HCT116 (cell line): ENCODE data around the gene CKB. TPM values are rescaled to one million over a fixed set of nuclear protein-coding genes. Genes with fewer than 3 reads are reported as not detected.

Experiments
- ATAC-seq: fragments of 200-7000 bp; cut with Tn5 transposase; 2 replicates; pipeline ENCODE4 v1.9.1; 2020; ENCODE audit warnings: mild to moderate bottlenecking, moderate library complexity
- BruUV-seq: library from RNA; stranded (reverse); fragments of 400-500 nt; replicated peaks from 2 replicates; lab custom pipeline; 2021; lab: Mats Ljungman, UMichigan
- CTCF ChIA-PET: fragments of 300-600 bp; sonication (Branson Sonifier 250); formaldehyde crosslinking; loops from one replicate; lab custom pipeline; 2021; ENCODE audit warnings: antibody characterized with exemption; lab: Charles Lee
- POLR2A ChIA-PET: fragments of 300-600, 350-600 bp; sonication (Branson Sonifier 250); formaldehyde crosslinking; loops from one replicate; lab custom pipeline; 2021; ENCODE audit warnings: antibody characterized with exemption; lab: Charles Lee
- RAD21 ChIA-PET, 2 experiments: fragments of 300-600 bp; sonication (Branson Sonifier 250); formaldehyde crosslinking; loops; one replicate each; lab custom pipeline; 2023; ENCODE audit warnings: low total read pairs in 2 of 2; ENCODE audit not compliant: uncharacterized antibody in 2 of 2, unreplicated experiment in 2 of 2, low non-redundant PET in 1 of 2; lab: Charles Lee
- DNase-seq: peaks from one replicate; pipeline ENCODE4 v3.0.0-alpha.2; 2010; ENCODE audit warnings: low read depth, low spot score
- H2AFZ ChIP-seq: fragments of 200-600 bp; shearing (Covaris generic), sonication (generic); 2 replicates; pipeline ENCODE4 v1.6.1; 2017; ENCODE audit warnings: low read depth, mixed run types, mixed read lengths, antibody characterized with exemption, low read length; ENCODE audit not compliant: poor library complexity, severe bottlenecking
- H3K27ac ChIP-seq: 2 replicates; pipeline ENCODE4 v1.5.1; 2012; ENCODE audit warnings: low read depth, low read length
- H3K27me3 ChIP-seq: fragments of 200-600 bp; sonication (generic); 2 replicates; pipeline ENCODE4 v1.6.1; 2016; ENCODE audit warnings: mixed run types, low read length, mixed read lengths; ENCODE audit not compliant: insufficient read depth
- H3K36me3 ChIP-seq, 2 experiments: fragments of 200-500 bp in 1 of 2; fragments of 200-600 bp in 1 of 2; sonication (Bioruptor generic) in 1 of 2; sonication (generic) in 1 of 2; 2 replicates each; pipeline versions ENCODE4 v1.5.1 to v1.6.1; 2014 to 2016; ENCODE audit warnings: low read length in 2 of 2, inconsistent platforms in 1 of 2, mixed read lengths in 1 of 2, mixed run types in 1 of 2; ENCODE audit not compliant: insufficient read depth in 2 of 2, control insufficient read depth in 1 of 2
- H3K4me1 ChIP-seq, 2 experiments: fragments of 200-600 bp in 1 of 2; sonication (generic) in 1 of 2; 2 replicates each; pipeline versions ENCODE4 v1.5.1 to v1.6.1; 2012 to 2017; ENCODE audit warnings: low read length in 2 of 2, inconsistent platforms in 1 of 2, mild to moderate bottlenecking in 1 of 2, mixed read lengths in 1 of 2, mixed run types in 1 of 2, moderate library complexity in 1 of 2; ENCODE audit not compliant: insufficient read depth in 2 of 2, control insufficient read depth in 1 of 2
- H3K4me2 ChIP-seq: fragments of 200-600 bp; sonication (generic); 2 replicates; pipeline ENCODE4 v1.6.1; 2017; ENCODE audit warnings: mixed run types, low read length, mixed read lengths
- H3K4me3 ChIP-seq, 2 experiments: fragments of 200-600 bp in 1 of 2; sonication (generic) in 1 of 2; replicated peaks in 1 of 2; 2 replicates each; pipeline ENCODE4 v1.5.1; 2011 to 2016; ENCODE audit warnings: low read length in 2 of 2, control low read depth in 1 of 2, low read depth in 1 of 2, mild to moderate bottlenecking in 1 of 2, mixed read lengths in 1 of 2, mixed run types in 1 of 2
- H3K79me2 ChIP-seq: fragments of 200-600 bp; sonication (generic); 2 replicates; pipeline ENCODE4 v1.6.1; 2017; ENCODE audit warnings: mild to moderate bottlenecking, mixed run types, low read length, moderate library complexity, mixed read lengths; ENCODE audit not compliant: insufficient read depth
- H3K9ac ChIP-seq: fragments of 200-600 bp; sonication (generic); 2 replicates; pipeline ENCODE4 v1.6.1; 2016; ENCODE audit warnings: low read length, mixed read lengths
- H3K9me2 ChIP-seq: fragments of 200-600 bp; sonication (generic), shearing (Covaris generic); 2 replicates; pipeline ENCODE4 v1.6.1; 2017; ENCODE audit warnings: mixed run types, mild to moderate bottlenecking, moderate library complexity; ENCODE audit not compliant: insufficient read depth
- H3K9me3 ChIP-seq, 2 experiments: fragments of 200-500 bp in 1 of 2; fragments of 200-600 bp in 1 of 2; sonication (Bioruptor generic) in 1 of 2; sonication (generic) in 1 of 2; 2 replicates each; pipeline ENCODE4 v1.6.1; 2014 to 2017; ENCODE audit warnings: low read length in 2 of 2, mixed read lengths in 2 of 2, inconsistent platforms in 1 of 2, low read depth in 1 of 2, mild to moderate bottlenecking in 1 of 2, mixed run types in 1 of 2, moderate library complexity in 1 of 2; ENCODE audit not compliant: control insufficient read depth in 1 of 2, insufficient read depth in 1 of 2
- H4K20me1 ChIP-seq: fragments of 200-600 bp; sonication (generic), shearing (Covaris generic); 2 replicates; pipeline ENCODE4 v1.6.1; 2017; ENCODE audit warnings: mixed run types, mild to moderate bottlenecking, moderate library complexity; ENCODE audit not compliant: insufficient read depth
- ATF3 ChIP-seq: IDR thresholded peaks from 2 replicates; pipeline ENCODE4 v1.6.1; 2012
- CBX3 ChIP-seq: IDR thresholded peaks from 2 replicates; pipeline ENCODE4 v1.6.1; 2012; ENCODE audit warnings: low read depth
- CTCF ChIP-seq, 3 experiments: fragments of 200-600 bp in 1 of 3; sonication (generic) in 1 of 3; IDR thresholded peaks in 2 of 3; conservative IDR thresholded peaks in 1 of 3; 2 replicates each; pipeline ENCODE4 v1.5.1; 2012 to 2017; ENCODE audit warnings: low read depth in 2 of 3, low read length in 2 of 3, antibody characterized with exemption in 1 of 3, borderline replicate concordance in 1 of 3, control low read depth in 1 of 3, mild to moderate bottlenecking in 1 of 3, mixed read lengths in 1 of 3, mixed run types in 1 of 3, moderate library complexity in 1 of 3; ENCODE audit not compliant: insufficient read depth in 1 of 3
- EGR1 ChIP-seq: IDR thresholded peaks from 2 replicates; pipeline ENCODE4 v1.6.1; 2012; ENCODE audit warnings: low read depth
- EZH2 ChIP-seq: fragments of 200-600 bp; sonication (generic); IDR thresholded peaks from 2 replicates; pipeline ENCODE4 v1.6.1; 2017; ENCODE audit warnings: antibody characterized with exemption, mixed run types
- EZH2phosphoT487 ChIP-seq: fragments of 200-600 bp; IDR thresholded peaks from 2 replicates; pipeline ENCODE4 v1.6.1; 2018; ENCODE audit warnings: antibody characterized with exemption, borderline replicate concordance
- POLR2A ChIP-seq: IDR thresholded peaks from 2 replicates; pipeline ENCODE4 v1.7.0; 2011; ENCODE audit warnings: borderline replicate concordance; ENCODE audit not compliant: insufficient read depth, insufficient read length; ENCODE audit errors: extremely low read depth
- RAD21 ChIP-seq: IDR thresholded peaks from 2 replicates; pipeline ENCODE4 v1.6.1; 2012; ENCODE audit warnings: low read depth, mild to moderate bottlenecking
- REST ChIP-seq: IDR thresholded peaks from 2 replicates; pipeline ENCODE4 v1.6.1; 2012; ENCODE audit warnings: low read depth
- SRF ChIP-seq: IDR thresholded peaks from 2 replicates; pipeline ENCODE4 v1.6.1; 2012; ENCODE audit warnings: low read depth
- TCF7L2 ChIP-seq: IDR thresholded peaks from 2 replicates; pipeline ENCODE4 v1.7.0; 2011; ENCODE audit warnings: borderline replicate concordance, inconsistent platforms; ENCODE audit not compliant: insufficient read depth, insufficient read length; ENCODE audit errors: extremely low read depth
- YY1 ChIP-seq: IDR thresholded peaks from 2 replicates; pipeline ENCODE4 v1.6.1; 2011; ENCODE audit warnings: low read length, low read depth, moderate library complexity, mild to moderate bottlenecking; ENCODE audit not compliant: insufficient replicate concordance; ENCODE audit errors: extremely low read depth
- intact Hi-C: fragments of 100-400 bp; cut with micrococcal nuclease; formaldehyde crosslinking; loops from 2 replicates; pipeline ENCODE4 v1.10.0; 2022
- total RNA-seq: library from RNA; stranded (reverse); gene quantifications from one replicate; pipeline ENCODE4 v1.2.1, GENCODE V29; 2021; ENCODE audit not compliant: unreplicated experiment

Gene CKB
- total RNA-seq, 1 experiment from 2014 or later, result 605 TPM

GRCh38 chr14:103555559-103556337, 33.1 kb upstream of the CKB start:
- H2AFZ ChIP-seq, result no peak overlapping the region
- peaks cover 18 to 27% of the 10 kb centered on the region in 2 experiments for H3K4me1 ChIP-seq
- H3K36me3 ChIP-seq, result peaks cover 13 to 26% of the 10 kb centered on the region in 2 experiments; a peak in 3 of 4 replicates
- no peak for DNase-seq
- RAD21 ChIA-PET, result no interaction called here
- no peaks in the 10 kb centered on the region for H3K9me2 ChIP-seq
- H3K79me2 ChIP-seq, result peaks cover 44% of the 10 kb centered on the region
- H3K9me3 ChIP-seq, result no peaks in the 10 kb centered on the region
- H3K27ac ChIP-seq, result no peak overlapping the region
- TF ChIP-seq EGR1 (no peak), RAD21 (no peak), YY1 (no peak), EZH2phosphoT487 (no peak)
- no peak for ATAC-seq
- CTCF ChIA-PET, result interaction anchor here (1.1 kb wide), 1 partner anchor 9 kb away, joined by 3 read pairs; no protein-coding TSS in a partner anchor
- POLR2A ChIA-PET, result no interaction called here
- intact Hi-C loops, result no loop called here
- H3K4me2 ChIP-seq, result no peak overlapping the region
- H3K9ac ChIP-seq, result no peak overlapping the region
- no peaks in the 10 kb centered on the region for H3K27me3 ChIP-seq
- H4K20me1 ChIP-seq, result peaks cover 6% of the 10 kb centered on the region; the same call in 1 of the 2 replicates
- no peak overlapping the region for H3K4me3 ChIP-seq
- no TSS peak for BruUV-seq

GRCh38 chr14:103552846-103553210, 30.2 kb upstream of the CKB start:
- Histone ChIP-seq H3K4me2 (peak overlapping the region; percentile 48), H3K27ac (peak overlapping the region; percentile 10; the same call in 1 of the 2 replicates), H3K27me3 (no peaks in the 10 kb centered on the region), H3K4me1 (peaks cover 16 to 26% of the 10 kb centered on the region in 2 experiments), H3K36me3 (peaks cover 0 to 1% of the 10 kb centered on the region in 2 experiments; a peak in 1 of 4 replicates), H3K79me2 (peaks cover 15% of the 10 kb centered on the region), H3K4me3 (no peak overlapping the region), H3K9me2 (no peaks in the 10 kb centered on the region), H3K9ac (no peak overlapping the region; the same call in 1 of the 2 replicates), H3K9me3 (no peaks in the 10 kb centered on the region), H2AFZ (no peak overlapping the region), H4K20me1 (no peaks in the 10 kb centered on the region; the same call in 1 of the 2 replicates)
- ATAC-seq, result no peak
- ChIA-PET RAD21 (interaction anchor here in 1 of 2 experiments (0.6 kb wide), 1 partner anchor 20 kb away, joined by 3 read pairs; no protein-coding TSS in a partner anchor), CTCF (interaction anchor here (1.0 to 2.3 kb wide), 3 partner anchors 13 to 34 kb away, joined by 3 to 7 read pairs (median 4); no protein-coding TSS in a partner anchor), POLR2A (interaction anchor here (1.0 to 1.2 kb wide), 3 partner anchors 13 to 34 kb away, joined by 4 to 5 read pairs (median 5); partner anchors contain the start of gene TRMT61A)
- BruUV-seq, result no TSS peak
- no peak for DNase-seq
- TF ChIP-seq SRF (no peak), REST (no peak), EZH2phosphoT487 (no peak), CBX3 (no peak), CTCF (IDR thresholded peaks at IDR 0.05 in 2 of 3, conservative IDR thresholded peaks at IDR 0.05 in 1 of 3; ENCODE audit: borderline replicate concordance in 1 of 3, insufficient read depth in 1 of 3, low read depth in 2 of 3, low read length in 2 of 3) (no peak), ATF3 (no peak), TCF7L2 (no peak), POLR2A (no peak), EZH2 (no peak)
- intact Hi-C loops, result no loop called here
